SH-SY5Y (cell line): ENCODE results near the gene COG2.

Source experiments
- GATA2 ChIP-seq: IDR thresholded peaks from 2 replicates; pipeline ENCODE4 v1.6.1; 2011; ENCODE audit warnings: mild to moderate bottlenecking, low read depth, low read length
- GATA3 ChIP-seq: IDR thresholded peaks from 2 replicates; pipeline ENCODE4 v1.6.1; 2011; ENCODE audit warnings: low read depth, mild to moderate bottlenecking, low read length, moderate library complexity

GRCh38 chr1:230682274-230682673 lies 40.0 kb downstream of the COG2 start:
- TF ChIP-seq GATA3 (no peak), GATA2 (no peak)
